Measurements from ENCODE around the gene TMEM41A.

DNA sequence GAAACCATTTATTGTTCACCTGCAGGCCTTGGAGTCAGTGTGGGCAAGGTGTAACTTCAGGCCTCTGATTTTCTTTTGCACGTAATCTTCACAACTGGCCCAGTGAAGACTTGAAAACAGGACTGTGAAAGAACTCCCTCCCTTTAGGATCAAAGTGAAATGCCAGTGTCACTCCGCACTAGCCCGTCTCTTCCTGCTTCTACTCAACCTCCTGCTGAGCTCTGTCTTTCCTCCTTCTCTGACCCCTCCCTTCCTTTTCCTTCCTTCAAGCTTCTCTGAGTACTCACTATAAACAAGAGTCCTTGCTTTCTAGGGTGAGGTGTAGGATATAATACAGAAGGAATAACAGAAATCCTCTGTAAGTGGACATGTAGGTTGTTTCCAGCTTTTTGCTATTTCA is 28.5 kb downstream of the TMEM41A start:
- TF ChIP-seq, protein P1, sequence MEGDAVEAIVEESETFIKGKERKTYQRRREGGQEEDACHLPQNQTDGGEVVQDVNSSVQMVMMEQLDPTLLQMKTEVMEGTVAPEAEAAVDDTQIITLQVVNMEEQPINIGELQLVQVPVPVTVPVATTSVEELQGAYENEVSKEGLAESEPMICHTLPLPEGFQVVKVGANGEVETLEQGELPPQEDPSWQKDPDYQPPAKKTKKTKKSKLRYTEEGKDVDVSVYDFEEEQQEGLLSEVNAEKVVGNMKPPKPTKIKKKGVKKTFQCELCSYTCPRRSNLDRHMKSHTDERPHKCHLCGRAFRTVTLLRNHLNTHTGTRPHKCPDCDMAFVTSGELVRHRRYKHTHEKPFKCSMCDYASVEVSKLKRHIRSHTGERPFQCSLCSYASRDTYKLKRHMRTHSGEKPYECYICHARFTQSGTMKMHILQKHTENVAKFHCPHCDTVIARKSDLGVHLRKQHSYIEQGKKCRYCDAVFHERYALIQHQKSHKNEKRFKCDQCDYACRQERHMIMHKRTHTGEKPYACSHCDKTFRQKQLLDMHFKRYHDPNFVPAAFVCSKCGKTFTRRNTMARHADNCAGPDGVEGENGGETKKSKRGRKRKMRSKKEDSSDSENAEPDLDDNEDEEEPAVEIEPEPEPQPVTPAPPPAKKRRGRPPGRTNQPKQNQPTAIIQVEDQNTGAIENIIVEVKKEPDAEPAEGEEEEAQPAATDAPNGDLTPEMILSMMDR (IDR thresholded peaks at IDR 0.05): no peak
- no peak for TF ChIP-seq POLR2AphosphoS5 (IDR thresholded peaks at IDR 0.05; ENCODE audit: low read depth, low read length)
- TF ChIP-seq, protein P2, sequence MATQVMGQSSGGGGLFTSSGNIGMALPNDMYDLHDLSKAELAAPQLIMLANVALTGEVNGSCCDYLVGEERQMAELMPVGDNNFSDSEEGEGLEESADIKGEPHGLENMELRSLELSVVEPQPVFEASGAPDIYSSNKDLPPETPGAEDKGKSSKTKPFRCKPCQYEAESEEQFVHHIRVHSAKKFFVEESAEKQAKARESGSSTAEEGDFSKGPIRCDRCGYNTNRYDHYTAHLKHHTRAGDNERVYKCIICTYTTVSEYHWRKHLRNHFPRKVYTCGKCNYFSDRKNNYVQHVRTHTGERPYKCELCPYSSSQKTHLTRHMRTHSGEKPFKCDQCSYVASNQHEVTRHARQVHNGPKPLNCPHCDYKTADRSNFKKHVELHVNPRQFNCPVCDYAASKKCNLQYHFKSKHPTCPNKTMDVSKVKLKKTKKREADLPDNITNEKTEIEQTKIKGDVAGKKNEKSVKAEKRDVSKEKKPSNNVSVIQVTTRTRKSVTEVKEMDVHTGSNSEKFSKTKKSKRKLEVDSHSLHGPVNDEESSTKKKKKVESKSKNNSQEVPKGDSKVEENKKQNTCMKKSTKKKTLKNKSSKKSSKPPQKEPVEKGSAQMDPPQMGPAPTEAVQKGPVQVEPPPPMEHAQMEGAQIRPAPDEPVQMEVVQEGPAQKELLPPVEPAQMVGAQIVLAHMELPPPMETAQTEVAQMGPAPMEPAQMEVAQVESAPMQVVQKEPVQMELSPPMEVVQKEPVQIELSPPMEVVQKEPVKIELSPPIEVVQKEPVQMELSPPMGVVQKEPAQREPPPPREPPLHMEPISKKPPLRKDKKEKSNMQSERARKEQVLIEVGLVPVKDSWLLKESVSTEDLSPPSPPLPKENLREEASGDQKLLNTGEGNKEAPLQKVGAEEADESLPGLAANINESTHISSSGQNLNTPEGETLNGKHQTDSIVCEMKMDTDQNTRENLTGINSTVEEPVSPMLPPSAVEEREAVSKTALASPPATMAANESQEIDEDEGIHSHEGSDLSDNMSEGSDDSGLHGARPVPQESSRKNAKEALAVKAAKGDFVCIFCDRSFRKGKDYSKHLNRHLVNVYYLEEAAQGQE (IDR thresholded peaks at IDR 0.05; ENCODE audit: insufficient read depth in 1 of 2, low read depth in 2 of 2, low read length in 1 of 2): no peak
- no peak for TF ChIP-seq SIN3A (IDR thresholded peaks at IDR 0.05; ENCODE audit: borderline replicate concordance, insufficient read depth, low read depth, low read length)

Data from Panc1 (cell line).